ENCODE results near the gene ARPC4. TPM values are rescaled to one million over a fixed set of nuclear protein-coding genes. Genes with fewer than 3 reads are reported as not detected.

The ARPC4 gene
- polyA plus RNA-seq, 1 experiment = 200 TPM

DNA sequence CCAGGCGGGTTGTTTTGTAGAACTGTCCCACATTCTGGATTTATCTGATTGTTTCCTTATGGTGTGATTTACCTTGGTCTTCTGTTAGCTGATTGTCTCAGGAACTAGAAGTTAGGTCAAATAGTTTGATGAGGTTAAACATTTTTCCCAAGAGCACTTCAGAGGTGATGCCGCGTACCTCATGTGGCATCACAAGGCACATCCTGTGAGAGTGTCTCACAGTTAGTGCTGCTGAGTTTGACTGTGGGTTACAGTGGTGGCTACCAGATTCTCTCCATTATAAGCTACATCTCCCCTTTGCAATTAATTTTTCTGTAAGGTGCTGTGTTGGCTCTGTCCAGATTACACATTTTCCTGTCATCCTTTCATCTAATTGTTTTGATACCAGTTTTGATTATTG is 38.4 kb downstream of the ARPC4 start:
- POLR2A ChIA-PET = interaction anchor here (0.6 kb wide), 2 partner anchors 10 to 1737 kb away, joined by 4 read pairs; no protein-coding TSS in a partner anchor
- CTCF ChIA-PET = interaction anchor here (0.6 to 1.3 kb wide), 2 partner anchors 102 to 195 kb away, joined by 4 to 5 read pairs; no protein-coding TSS in a partner anchor

GRCh38 chr3:9833078-9833477 is 40.2 kb downstream of the ARPC4 start:
- no peak for TF ChIP-seq CTCF (IDR thresholded peaks at IDR 0.05; ENCODE audit: low read depth, low read length)
- DNase-seq (ENCODE audit: low read depth, low spot score) = no peak
- POLR2A ChIA-PET = no interaction called here
- CTCF ChIA-PET = no interaction called here
- Histone ChIP-seq H3K9me3 (ENCODE audit: control insufficient read depth, insufficient read depth, low read length) (no peaks in the 10 kb centered on the region), H3K4me3 (ENCODE audit: low read depth, low read length) (no peak overlapping the region), H3K27me3 (ENCODE audit: control insufficient read depth, insufficient read depth, low read length) (no peaks in the 10 kb centered on the region), H3K27ac (ENCODE audit: low read depth, low read length) (no peak overlapping the region)

More for the DNA sequence above, 38.4 kb downstream of the ARPC4 start:
- Histone ChIP-seq H3K27me3 (ENCODE audit: control insufficient read depth, insufficient read depth, low read length) (no peaks in the 10 kb centered on the region), H3K4me3 (ENCODE audit: low read depth, low read length) (no peak overlapping the region), H3K27ac (ENCODE audit: low read depth, low read length) (no peak overlapping the region), H3K9me3 (ENCODE audit: control insufficient read depth, insufficient read depth, low read length) (no peaks in the 10 kb centered on the region)
- no peak for DNase-seq (ENCODE audit: low read depth, low spot score)
- no peak for TF ChIP-seq CTCF (IDR thresholded peaks at IDR 0.05; ENCODE audit: low read depth, low read length)

- no peak overlapping the region for H3K4me3 ChIP-seq (ENCODE audit: low read depth, low read length)
- no peaks in the 10 kb centered on the region for H3K27me3 ChIP-seq (ENCODE audit: control insufficient read depth, insufficient read depth, low read length)
- ChIA-PET CTCF (interaction anchor here (1.2 kb wide), 1 partner anchor 15 kb away, joined by 9 read pairs; no protein-coding TSS in a partner anchor), POLR2A (interaction anchor here (0.6 kb wide), 1 partner anchor 352 kb away, joined by 8 read pairs; no protein-coding TSS in a partner anchor)
- DNase-seq (ENCODE audit: low read depth, low spot score) = no peak
- H3K27ac ChIP-seq (ENCODE audit: low read depth, low read length) = no peak overlapping the region
- TF ChIP-seq CTCF (IDR thresholded peaks at IDR 0.05; ENCODE audit: low read depth, low read length) = no peak
- H3K9me3 ChIP-seq (ENCODE audit: control insufficient read depth, insufficient read depth, low read length) = no peaks in the 10 kb centered on the region
Measured at GRCh38 chr3:9834520-9835380, 41.9 kb downstream of the ARPC4 start.

GRCh38 chr3:9837701-9838582 is 45.1 kb downstream of the ARPC4 start:
- no peak for DNase-seq (ENCODE audit: low read depth, low spot score)
- POLR2A ChIA-PET = interaction anchor here (0.6 kb wide), 1 partner anchor 21 kb away, joined by 5 read pairs; no protein-coding TSS in a partner anchor
- TF ChIP-seq CTCF (IDR thresholded peaks at IDR 0.05; ENCODE audit: low read depth, low read length) = no peak
- no peak overlapping the region for H3K27ac ChIP-seq (ENCODE audit: low read depth, low read length)
- no peaks in the 10 kb centered on the region for H3K9me3 ChIP-seq (ENCODE audit: control insufficient read depth, insufficient read depth, low read length)
- CTCF ChIA-PET = interaction anchor here (0.6 to 1.0 kb wide), 2 partner anchors 34 to 900 kb away, joined by 4 to 8 read pairs; no protein-coding TSS in a partner anchor
- no peaks in the 10 kb centered on the region for H3K27me3 ChIP-seq (ENCODE audit: control insufficient read depth, insufficient read depth, low read length)
- no peak overlapping the region for H3K4me3 ChIP-seq (ENCODE audit: low read depth, low read length)

All from AG04450 (cell line).